ENCODE results near the gene ASB18. TPM values are rescaled to one million over a fixed set of nuclear protein-coding genes. Genes with fewer than 3 reads are reported as not detected.

ASB18 gene
- polyA plus RNA-seq, 1 experiment = not detected

GRCh38 chr2:236216711-236217110, 47.5 kb downstream of the ASB18 start:
- Histone ChIP-seq H3K27me3 (ENCODE audit: control insufficient read depth, insufficient read depth, low read length) (no peaks in the 10 kb centered on the region), H3K36me3 (ENCODE audit: control insufficient read depth, insufficient read depth, low read length) (no peaks in the 10 kb centered on the region), H3K4me3 (ENCODE audit: low read depth, low read length) (no peak overlapping the region)
- TF ChIP-seq CTCF (IDR thresholded peaks at IDR 0.05; ENCODE audit: insufficient read depth, low read depth, low read length) = no peak
- ChIA-PET POLR2A (no interaction called here), CTCF (no interaction called here)
- DNase-seq (ENCODE audit: low read depth) = no peak

GRCh38 chr2:236215761-236216333, 48.4 kb downstream of the ASB18 start:
- Histone ChIP-seq H3K36me3 (ENCODE audit: control insufficient read depth, insufficient read depth, low read length) (no peaks in the 10 kb centered on the region), H3K4me3 (ENCODE audit: low read depth, low read length) (no peak overlapping the region), H3K27me3 (ENCODE audit: control insufficient read depth, insufficient read depth, low read length) (no peaks in the 10 kb centered on the region)
- no peak for TF ChIP-seq CTCF (IDR thresholded peaks at IDR 0.05; ENCODE audit: insufficient read depth, low read depth, low read length)
- CTCF ChIA-PET = interaction anchor here (1.1 kb wide), 1 partner anchor 35 kb away, joined by 3 read pairs; no protein-coding TSS in a partner anchor
- DNase-seq (ENCODE audit: low read depth) = no peak
- POLR2A ChIA-PET = no interaction called here

GRCh38 chr2:236215196-236215595, 49.0 kb downstream of the ASB18 start:
- DNase-seq (ENCODE audit: low read depth) = no peak
- H3K4me3 ChIP-seq (ENCODE audit: low read depth, low read length) = no peak overlapping the region
- TF ChIP-seq CTCF (IDR thresholded peaks at IDR 0.05; ENCODE audit: insufficient read depth, low read depth, low read length) = no peak
- no peaks in the 10 kb centered on the region for H3K36me3 ChIP-seq (ENCODE audit: control insufficient read depth, insufficient read depth, low read length)
- ChIA-PET CTCF (interaction anchor here (1.1 kb wide), 1 partner anchor 34 kb away, joined by 3 read pairs; no protein-coding TSS in a partner anchor), POLR2A (no interaction called here)
- H3K27me3 ChIP-seq (ENCODE audit: control insufficient read depth, insufficient read depth, low read length) = no peaks in the 10 kb centered on the region

- ChIA-PET POLR2A (no interaction called here), CTCF (no interaction called here)
- H3K36me3 ChIP-seq (ENCODE audit: control insufficient read depth, insufficient read depth, low read length) = no peaks in the 10 kb centered on the region
- no peak overlapping the region for H3K4me3 ChIP-seq (ENCODE audit: low read depth, low read length)
- no peaks in the 10 kb centered on the region for H3K27me3 ChIP-seq (ENCODE audit: control insufficient read depth, insufficient read depth, low read length)
- TF ChIP-seq CTCF (IDR thresholded peaks at IDR 0.05; ENCODE audit: insufficient read depth, low read depth, low read length) = no peak
- DNase-seq (ENCODE audit: low read depth) = no peak
Observed at GRCh38 chr2:236214376-236214995, 49.7 kb downstream of the ASB18 start.

- H3K4me3 ChIP-seq (ENCODE audit: low read depth, low read length) = no peak overlapping the region
- H3K36me3 ChIP-seq (ENCODE audit: control insufficient read depth, insufficient read depth, low read length) = no peaks in the 10 kb centered on the region
- no peak for TF ChIP-seq CTCF (IDR thresholded peaks at IDR 0.05; ENCODE audit: insufficient read depth, low read depth, low read length)
- H3K27me3 ChIP-seq (ENCODE audit: control insufficient read depth, insufficient read depth, low read length) = no peaks in the 10 kb centered on the region
- ChIA-PET POLR2A (no interaction called here), CTCF (interaction anchor here (0.6 kb wide), 1 partner anchor 12 kb away, joined by 3 read pairs; no protein-coding TSS in a partner anchor)
- no peak for DNase-seq (ENCODE audit: low read depth)
Observed at GRCh38 chr2:236211296-236211695, 52.9 kb downstream of the ASB18 start.

Data from BJ (cell line).